ENCODE measurements around the gene COPS7A.

COPS7A gene

DNA sequence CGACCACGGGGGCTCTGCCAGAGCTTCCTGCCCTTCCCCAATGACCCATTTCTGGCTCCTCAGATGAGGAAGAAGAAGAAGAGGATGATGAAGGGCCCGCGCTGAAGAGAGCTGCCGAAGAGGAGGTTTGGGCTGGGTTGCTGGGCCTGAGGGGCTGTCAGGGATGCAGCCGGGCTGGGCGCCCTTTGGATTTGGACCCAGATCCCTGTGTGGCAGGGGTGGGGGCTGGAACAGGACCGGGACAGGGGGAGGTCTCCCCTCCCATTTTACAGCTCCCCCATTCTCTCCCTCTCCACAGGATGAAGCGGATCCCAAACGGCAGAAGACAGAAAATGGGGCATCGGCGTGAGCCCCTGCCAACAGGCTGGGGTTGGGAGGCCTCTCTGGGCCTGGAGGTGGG is 46.2 kb downstream of the COPS7A start:
- DNase-seq (ENCODE audit: low spot score), result no peak

DNA sequence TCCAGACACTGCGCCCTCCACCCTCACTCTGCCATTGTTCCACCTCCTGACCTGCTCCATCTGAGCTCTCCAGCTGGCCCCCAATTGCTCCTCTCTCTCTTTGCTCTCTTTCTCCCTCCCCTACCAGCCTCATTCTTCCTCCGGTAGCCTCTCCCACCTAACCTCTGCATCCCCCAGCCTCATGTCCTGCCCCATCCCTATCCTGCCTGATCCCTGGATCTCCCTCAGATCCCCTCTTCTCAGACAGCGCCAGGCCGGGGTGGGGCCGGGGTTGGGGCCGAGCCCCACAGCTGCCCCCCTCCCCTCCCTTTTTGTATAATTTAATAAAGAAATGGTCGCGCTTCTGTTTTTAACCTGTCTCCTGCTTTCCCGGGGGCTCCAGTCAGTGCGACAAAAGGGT is 46.8 kb downstream of the COPS7A start:
- DNase-seq (ENCODE audit: low spot score), result no peak

DNA sequence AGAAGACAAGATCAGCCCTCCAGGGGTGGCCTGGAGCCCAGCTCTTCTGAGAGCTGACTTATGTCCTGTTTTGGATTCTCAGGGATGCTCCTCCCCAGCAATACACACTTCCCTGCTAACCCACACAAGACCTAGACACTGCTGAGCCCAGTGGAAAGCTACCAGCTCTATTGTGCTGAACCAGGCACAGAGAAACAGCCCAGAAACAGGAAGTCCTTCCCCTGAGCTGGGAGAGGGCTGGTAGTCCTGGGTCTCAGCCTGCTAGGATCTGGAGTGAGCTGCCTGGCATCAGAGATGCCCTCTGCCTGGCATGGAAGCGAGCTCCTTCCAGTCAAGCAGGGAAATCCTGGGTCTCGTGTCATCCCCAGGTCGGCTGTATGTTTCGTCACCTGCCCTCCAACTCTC is 47.2 kb downstream of the COPS7A start:
- DNase-seq (ENCODE audit: low spot score), result no peak

DNA sequence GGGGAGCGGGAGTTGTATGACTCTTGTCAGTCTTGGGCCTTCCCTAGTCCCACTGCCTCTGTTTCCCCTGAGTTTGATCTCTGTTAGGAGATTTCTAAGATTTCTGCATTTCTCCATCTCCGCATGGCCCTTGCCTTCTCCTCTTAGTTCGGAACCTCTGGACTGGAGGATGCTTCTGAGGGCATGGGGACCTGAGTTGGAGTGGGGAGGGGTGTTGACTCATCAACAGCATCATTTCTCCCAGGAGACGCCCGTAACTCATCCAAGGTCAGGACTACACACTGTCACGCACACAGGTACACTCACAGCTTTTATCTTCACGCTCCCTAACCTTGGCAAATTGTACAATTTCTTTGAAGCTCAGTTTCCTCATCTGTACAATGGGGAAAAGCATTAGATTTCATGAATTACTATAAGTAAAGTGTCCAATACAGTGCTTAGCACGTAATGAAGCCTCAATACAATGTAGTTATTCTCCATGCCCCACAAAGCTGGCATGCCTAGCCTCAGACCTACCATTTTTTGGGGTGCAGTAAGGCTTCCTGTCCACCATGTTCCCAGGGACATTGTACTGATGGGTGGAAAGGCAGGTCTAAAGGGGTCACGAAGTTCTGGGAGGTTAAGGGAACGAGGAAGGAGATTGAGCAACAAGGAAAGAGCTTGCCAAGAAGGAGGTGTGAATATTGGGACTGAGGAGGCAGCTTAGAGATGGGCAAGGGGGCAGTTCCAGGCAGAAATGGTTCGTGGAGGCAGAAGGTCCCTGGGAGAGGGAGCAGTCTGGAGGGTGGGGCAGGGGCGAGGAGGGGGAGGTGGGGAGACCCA is 47.9 kb downstream of the COPS7A start:
- no peak for DNase-seq (ENCODE audit: low spot score)

DNA sequence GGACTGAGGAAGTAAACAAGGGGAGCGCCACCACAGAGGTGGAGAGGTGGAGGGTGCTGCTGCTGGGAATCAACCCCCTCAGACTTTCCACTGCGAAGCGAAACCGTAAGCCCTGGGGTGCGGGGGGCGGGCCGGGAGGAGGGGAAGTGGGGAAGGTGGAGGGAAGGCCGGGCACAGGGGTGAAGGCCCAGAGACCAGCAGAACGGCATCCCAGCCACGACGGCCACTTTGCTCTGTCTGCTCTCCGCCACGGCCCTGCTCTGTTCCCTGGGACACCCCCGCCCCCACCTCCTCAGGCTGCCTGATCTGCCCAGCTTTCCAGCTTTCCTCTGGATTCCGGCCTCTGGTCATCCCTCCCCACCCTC is 48.5 kb downstream of the COPS7A start, which contains the start of gene LAG3:
Gene LAG3, plus strand, starts transcription at position 190 of the 365 bp plus-strand sequence. CDS start 333 bp downstream, outside the sequence.
- DNase-seq (ENCODE audit: low spot score), result no peak

DNA sequence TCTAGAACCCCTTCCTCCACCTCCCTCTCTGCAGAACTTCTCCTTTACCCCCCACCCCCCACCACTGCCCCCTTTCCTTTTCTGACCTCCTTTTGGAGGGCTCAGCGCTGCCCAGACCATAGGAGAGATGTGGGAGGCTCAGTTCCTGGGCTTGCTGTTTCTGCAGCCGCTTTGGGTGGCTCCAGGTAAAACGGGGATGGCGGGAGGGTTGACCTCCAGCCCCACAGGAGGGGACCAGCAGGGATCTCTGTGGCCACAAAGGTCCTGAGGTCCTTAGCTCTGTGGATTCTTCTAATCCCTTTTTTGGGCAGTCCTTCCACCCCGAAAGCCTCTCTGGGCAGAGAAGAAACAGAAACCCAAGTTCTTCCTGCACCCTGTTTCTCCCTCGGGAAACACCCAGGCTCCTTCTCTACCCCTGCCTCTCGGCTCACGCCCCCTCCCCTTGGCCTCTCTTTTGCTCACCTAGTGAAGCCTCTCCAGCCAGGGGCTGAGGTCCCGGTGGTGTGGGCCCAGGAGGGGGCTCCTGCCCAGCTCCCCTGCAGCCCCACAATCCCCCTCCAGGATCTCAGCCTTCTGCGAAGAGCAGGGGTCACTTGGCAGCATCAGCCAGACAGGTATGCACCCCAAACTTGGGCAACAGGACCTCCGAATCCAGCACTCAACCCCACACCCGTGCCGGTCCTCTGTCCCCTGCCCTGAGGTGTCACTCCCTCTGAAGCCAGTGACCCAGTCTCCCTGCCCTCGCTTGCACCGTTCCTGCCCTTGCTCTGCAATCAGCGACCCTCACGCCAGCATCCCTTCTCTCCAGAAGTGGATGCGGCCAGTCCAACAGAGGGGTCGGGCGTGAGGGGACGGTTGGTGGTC is 49.1 kb downstream of the COPS7A start:
- DNase-seq (ENCODE audit: low spot score), result no peak

DNA sequence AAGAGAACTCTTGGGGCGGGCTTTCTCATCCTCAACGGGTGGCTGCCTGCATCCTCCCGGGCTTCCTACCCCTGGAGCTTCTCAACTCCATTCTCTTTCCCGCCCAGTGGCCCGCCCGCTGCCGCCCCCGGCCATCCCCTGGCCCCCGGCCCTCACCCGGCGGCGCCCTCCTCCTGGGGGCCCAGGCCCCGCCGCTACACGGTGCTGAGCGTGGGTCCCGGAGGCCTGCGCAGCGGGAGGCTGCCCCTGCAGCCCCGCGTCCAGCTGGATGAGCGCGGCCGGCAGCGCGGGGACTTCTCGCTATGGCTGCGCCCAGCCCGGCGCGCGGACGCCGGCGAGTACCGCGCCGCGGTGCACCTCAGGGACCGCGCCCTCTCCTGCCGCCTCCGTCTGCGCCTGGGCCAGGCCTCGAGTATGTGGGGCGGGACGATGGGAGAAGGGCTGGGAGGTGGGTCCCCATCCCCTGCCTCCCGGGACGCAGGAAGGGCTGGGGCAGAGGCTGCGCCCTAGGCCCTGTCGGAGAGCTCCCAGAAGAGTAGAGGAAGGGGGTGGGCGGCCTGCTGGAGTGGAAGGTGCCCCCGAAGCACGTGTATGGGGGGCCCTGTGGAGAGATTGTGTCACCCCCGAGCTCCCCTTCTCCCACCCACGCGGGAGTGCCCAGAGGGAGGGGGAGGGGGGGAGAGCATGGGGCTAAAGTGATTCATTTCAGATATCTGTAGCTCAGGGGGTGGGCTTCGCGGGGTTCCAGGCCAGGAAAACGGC is 49.9 kb downstream of the COPS7A start:
- DNase-seq (ENCODE audit: low spot score), result no peak

DNA sequence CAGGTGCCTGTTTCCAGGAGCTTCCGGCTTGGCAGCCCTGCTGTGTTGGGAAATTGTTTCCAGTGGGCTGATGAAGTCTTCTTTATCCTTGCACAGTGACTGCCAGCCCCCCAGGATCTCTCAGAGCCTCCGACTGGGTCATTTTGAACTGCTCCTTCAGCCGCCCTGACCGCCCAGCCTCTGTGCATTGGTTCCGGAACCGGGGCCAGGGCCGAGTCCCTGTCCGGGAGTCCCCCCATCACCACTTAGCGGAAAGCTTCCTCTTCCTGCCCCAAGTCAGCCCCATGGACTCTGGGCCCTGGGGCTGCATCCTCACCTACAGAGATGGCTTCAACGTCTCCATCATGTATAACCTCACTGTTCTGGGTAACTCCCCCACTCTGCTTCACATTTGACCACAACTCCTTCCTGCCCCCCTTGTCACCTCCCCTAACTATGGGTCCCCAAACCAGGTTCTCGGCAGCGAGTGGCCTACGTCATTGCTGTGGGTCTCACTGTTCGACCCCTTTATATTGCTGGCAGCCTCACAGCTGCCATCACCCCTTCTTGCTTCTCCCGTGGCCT is 50.7 kb downstream of the COPS7A start:
- DNase-seq (ENCODE audit: low spot score), result no peak

DNA sequence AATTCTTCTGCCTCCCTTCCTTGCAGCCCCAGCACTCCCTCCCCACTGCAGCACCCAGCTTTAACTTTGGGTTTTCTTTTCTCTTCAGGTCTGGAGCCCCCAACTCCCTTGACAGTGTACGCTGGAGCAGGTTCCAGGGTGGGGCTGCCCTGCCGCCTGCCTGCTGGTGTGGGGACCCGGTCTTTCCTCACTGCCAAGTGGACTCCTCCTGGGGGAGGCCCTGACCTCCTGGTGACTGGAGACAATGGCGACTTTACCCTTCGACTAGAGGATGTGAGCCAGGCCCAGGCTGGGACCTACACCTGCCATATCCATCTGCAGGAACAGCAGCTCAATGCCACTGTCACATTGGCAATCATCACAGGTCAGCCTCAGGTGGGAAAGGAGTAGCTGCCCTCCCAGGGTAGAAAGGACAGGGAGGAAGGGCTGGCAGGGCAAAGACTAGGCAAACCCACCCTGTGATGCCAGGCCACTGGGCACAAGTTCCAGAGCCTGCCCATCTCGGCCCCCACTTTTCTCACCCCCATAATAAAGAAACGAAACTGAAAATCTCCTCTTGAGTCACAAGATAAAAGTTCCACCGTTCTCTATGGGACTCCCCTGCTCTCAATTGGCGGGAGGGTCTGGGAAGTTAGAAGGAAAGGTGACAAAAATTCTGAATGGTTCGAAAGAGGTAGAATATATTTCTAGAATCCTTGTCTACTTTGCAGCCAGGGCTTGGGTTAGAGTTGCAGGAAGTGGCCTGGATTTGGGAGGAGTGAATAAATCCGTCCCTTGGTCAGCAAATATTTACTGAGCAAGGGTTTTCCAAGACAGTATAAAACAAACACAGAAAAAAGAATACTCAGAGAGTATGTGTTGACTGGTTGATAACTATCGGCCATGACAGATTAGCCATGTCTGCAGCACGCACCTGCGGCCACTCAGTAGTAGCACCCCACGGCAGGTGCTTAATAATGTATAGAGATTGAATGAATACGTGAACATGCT is 51.6 kb downstream of the COPS7A start:
- DNase-seq (ENCODE audit: low spot score), result no peak

DNA sequence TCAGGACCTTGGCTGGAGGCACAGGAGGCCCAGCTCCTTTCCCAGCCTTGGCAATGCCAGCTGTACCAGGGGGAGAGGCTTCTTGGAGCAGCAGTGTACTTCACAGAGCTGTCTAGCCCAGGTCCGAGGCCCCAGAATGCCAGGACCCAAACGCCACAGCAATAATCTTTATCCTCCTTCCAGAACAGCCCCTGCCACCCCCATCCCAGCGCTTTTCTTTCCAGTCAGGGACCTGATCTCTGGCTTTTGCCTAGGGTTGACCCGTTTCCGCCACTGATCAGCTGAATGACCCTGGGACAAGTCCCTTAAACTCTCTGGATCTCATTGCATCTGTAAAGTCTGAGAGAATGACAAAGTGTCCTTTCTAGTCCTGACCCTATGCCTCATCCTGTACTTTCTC is 53.5 kb downstream of the COPS7A start:
- DNase-seq (ENCODE audit: low spot score), result no peak

DNA sequence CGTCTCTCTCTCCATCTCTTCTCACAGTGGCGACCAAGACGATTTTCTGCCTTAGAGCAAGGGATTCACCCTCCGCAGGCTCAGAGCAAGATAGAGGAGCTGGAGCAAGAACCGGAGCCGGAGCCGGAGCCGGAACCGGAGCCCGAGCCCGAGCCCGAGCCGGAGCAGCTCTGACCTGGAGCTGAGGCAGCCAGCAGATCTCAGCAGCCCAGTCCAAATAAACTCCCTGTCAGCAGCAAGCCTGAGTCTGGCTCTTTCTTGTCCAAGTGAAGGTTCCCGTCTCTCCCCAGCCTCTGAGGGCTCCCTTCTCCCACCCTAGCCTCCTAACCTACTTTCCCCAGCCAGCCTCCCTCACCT is 54.3 kb downstream of the COPS7A start:
- DNase-seq (ENCODE audit: low spot score), result no peak

DNA sequence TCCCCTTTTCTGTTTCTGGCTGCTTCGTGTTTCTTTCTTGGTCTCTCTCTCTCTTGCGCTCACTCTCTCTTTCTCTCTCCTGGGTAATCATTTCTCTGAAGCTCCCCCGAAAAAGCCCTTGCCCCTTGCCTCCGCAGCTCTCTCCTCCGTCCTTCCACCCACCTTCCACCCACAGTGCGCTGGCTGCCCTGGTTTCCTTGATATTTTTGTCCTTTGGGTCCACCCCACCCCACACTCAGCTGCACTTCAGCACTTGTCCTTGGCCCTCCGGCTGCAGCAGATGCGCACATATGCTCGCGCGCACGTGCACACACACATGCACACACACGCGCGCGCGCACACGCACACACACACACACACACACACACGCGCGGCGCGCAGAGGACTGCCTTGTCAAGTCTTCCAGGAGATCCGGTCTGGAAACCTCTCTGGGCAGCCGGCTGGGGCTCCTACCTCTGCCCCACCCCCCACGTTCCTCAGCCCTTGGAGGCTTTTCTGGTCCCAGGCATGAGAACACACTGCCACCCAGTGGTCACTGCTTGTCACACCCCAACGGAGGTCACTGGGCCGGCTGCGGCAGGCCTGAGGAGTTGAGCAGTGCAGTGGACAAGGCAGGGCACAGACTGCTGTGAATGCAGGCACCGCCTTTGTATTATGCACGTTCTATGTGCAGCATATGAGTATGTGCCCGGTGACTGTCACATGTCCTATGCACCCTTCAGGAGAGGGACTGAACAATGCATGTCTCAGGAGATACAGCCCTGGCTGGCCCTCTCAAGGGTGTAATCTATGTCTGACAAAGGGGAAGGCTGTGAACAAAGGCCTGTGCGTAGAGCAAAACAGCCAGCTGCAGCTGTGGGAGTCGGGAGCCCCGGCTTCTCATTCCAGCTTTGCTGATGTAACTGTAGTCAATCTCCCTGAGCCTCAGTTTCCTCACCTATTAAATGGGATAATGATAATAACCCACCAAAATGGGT is 55.0 kb downstream of the COPS7A start:
- DNase-seq (ENCODE audit: low spot score), result peak; percentile 91

DNA sequence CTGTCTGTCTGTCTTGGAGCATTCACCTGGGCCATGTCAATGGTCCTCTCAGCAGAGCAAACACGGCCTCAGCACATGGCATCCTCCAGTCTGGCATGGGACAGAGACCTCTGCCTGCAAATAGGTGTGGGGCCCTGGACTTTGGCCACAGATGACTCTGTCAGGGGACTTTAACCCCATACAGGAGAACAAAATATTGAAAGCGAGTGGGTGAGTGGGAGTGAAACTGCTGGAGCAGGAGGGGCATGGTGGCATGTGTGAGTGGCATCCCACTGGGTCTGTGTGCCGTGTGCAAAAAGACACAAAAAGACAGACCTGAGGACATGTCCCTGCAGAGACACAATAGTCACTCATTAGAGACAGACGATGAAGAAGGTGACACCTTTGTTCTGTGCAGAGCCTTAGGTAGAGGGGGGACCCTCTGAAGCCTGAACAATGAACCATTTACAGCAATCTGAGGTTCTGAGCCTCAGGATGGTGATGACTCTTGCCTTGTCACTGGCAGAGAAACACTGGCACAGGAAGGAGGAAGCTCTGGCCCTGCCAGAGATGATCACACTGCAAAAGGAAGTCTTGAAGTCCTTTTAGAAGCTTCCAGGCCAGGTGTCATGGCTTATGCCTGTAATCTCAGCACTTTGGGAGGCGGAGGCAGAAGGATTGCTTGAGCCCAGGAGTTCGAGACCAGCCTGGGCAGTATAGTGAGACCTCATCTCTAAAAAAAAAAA is 56.0 kb downstream of the COPS7A start:
- no peak for DNase-seq (ENCODE audit: low spot score)

DNA sequence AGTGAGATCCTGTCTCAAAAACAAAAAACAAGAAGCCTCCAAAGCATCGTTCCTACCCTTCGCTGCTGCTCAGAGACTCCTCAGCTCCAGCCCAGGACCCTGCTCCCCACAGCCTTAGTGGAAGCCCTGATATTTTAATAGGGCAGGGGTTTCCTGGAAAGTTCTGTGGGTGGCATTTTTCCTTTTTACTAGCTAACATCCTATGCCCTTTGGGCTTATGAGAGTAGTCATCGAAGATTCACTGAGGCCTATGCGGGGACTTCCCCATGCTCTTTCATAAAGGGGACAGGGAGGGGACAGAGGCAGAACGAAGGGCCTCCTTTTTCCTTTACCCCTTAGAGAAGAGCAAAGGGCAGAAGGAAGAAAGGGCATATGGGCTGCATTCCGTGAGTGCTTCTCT is 56.7 kb downstream of the COPS7A start:
- DNase-seq (ENCODE audit: low spot score), result no peak

All from globus pallidus (tissue), 1 donor.